IPS-NIHi7 (cell line): ENCODE results near the gene MACF1.
"Not testable (repeated sequence)": the region's sequence is repeated elsewhere in the genome, so short reads cannot be mapped to it uniquely, and the experiment has no call there.

ENCODE experiments used
- DNase-seq: peaks from one replicate; pipeline ENCODE4 v3.0.0; 2012; ENCODE audit warnings: mixed read lengths; ENCODE audit errors: extremely low spot score

MACF1 gene

GRCh38 chr1:39413902-39414528 lies 209.5 kb downstream of the MACF1 start:
- no peak for DNase-seq

GRCh38 chr1:39415553-39415952 lies 211.1 kb downstream of the MACF1 start:
- no peak for DNase-seq

GRCh38 chr1:39416609-39417008 lies 212.1 kb downstream of the MACF1 start:
- DNase-seq = no peak

- DNase-seq = no peak
These were observed 213.7 kb downstream of the MACF1 start for GRCh38 chr1:39418236-39418635.

- no peak for DNase-seq
These were observed 216.0 kb downstream of the MACF1 start for GRCh38 chr1:39420493-39420892.

- DNase-seq = no peak
These were observed 218.1 kb downstream of the MACF1 start for GRCh38 chr1:39422614-39423013.

GRCh38 chr1:39425151-39425550 lies 220.7 kb downstream of the MACF1 start:
- no peak for DNase-seq

- DNase-seq = no peak
These were observed 221.1 kb downstream of the MACF1 start for GRCh38 chr1:39425634-39426033.

GRCh38 chr1:39426346-39426745 lies 221.9 kb downstream of the MACF1 start:
- no peak for DNase-seq

GRCh38 chr1:39427374-39427773 lies 222.9 kb downstream of the MACF1 start:
- DNase-seq = no peak

- no peak for DNase-seq
These were observed 223.4 kb downstream of the MACF1 start for GRCh38 chr1:39427912-39428311.

- no peak for DNase-seq
These were observed 227.4 kb downstream of the MACF1 start for GRCh38 chr1:39431927-39432326.

GRCh38 chr1:39434797-39435395 lies 230.4 kb downstream of the MACF1 start:
- no peak for DNase-seq

GRCh38 chr1:39435597-39435996 lies 231.1 kb downstream of the MACF1 start:
- no peak for DNase-seq

- DNase-seq = no peak
These were observed 232.3 kb downstream of the MACF1 start for GRCh38 chr1:39436842-39437241.

GRCh38 chr1:39438042-39438441 lies 233.5 kb downstream of the MACF1 start:
- no peak for DNase-seq

GRCh38 chr1:39440856-39441255 lies 236.4 kb downstream of the MACF1 start:
- no peak for DNase-seq

- DNase-seq = no peak
These were observed 237.3 kb downstream of the MACF1 start for GRCh38 chr1:39441797-39442196.

- no peak for DNase-seq
These were observed 241.1 kb downstream of the MACF1 start for GRCh38 chr1:39445573-39445972.

- DNase-seq = no peak
These were observed 242.6 kb downstream of the MACF1 start for GRCh38 chr1:39446986-39447567.

- DNase-seq = not testable (repeated sequence)
These were observed 245.5 kb downstream of the MACF1 start for GRCh38 chr1:39450041-39450440.

- no peak for DNase-seq
These were observed 246.6 kb downstream of the MACF1 start for GRCh38 chr1:39450956-39451606.

- DNase-seq = no peak
These were observed 247.6 kb downstream of the MACF1 start for GRCh38 chr1:39452081-39452480.
